Vagina (tissue), 2 donors: ENCODE measurements around the gene IGSF9.

Experiments
- POLR2A ChIP-seq, 2 donors: fragments of 450-650 bp; IDR thresholded peaks; one replicate each; pipeline ENCODE4 v1.6.1; 2017; ENCODE audit warnings: antibody characterized with exemption in 2 of 2, mild to moderate bottlenecking in 2 of 2, moderate library complexity in 2 of 2
- POLR2AphosphoS5 ChIP-seq, 2 donors: sonication (generic); formaldehyde crosslinking; IDR thresholded peaks; one replicate each; pipeline ENCODE4 v1.9.0; 2017; ENCODE audit warnings: antibody characterized with exemption in 2 of 2, mild to moderate bottlenecking in 2 of 2, low read depth in 1 of 2; ENCODE audit not compliant: insufficient read depth in 1 of 2
- TF ChIP-seq, protein P1 (sequence below), 3 experiments: fragments of 450-650 bp in 2 of 3; fragments of 200-600 bp in 1 of 3; sonication (generic) in 1 of 3; IDR thresholded peaks; one replicate each; pipeline ENCODE4 v1.5.1; 2017 to 2019; ENCODE audit warnings: antibody characterized with exemption in 3 of 3, mild to moderate bottlenecking in 2 of 3, moderate library complexity in 2 of 3

DNA sequence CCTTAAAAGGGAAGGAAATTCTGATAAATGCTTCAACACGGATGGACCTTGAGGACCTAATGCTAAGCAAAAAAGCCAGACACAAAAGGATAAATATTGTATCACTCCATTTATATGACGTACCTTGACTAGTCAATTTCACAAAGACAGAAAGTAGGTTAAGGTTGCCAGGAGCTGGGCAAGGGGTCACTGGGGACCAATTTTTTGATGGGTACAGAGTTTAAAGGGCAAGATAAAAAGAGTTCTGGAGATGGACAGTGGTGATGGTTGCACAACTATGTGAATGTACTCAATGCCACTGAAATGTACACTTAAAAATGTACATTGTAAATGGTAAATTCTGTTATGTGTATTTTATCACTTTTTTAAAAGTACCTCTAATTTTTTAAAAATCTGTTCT lies 40.7 kb upstream of the IGSF9 start:
- TF ChIP-seq POLR2AphosphoS5 (IDR thresholded peaks at IDR 0.05; ENCODE audit: insufficient read depth in 1 of 2, low read depth in 1 of 2), result no peak
- TF ChIP-seq POLR2A (IDR thresholded peaks at IDR 0.05), result no peak
- TF ChIP-seq, protein P1, sequence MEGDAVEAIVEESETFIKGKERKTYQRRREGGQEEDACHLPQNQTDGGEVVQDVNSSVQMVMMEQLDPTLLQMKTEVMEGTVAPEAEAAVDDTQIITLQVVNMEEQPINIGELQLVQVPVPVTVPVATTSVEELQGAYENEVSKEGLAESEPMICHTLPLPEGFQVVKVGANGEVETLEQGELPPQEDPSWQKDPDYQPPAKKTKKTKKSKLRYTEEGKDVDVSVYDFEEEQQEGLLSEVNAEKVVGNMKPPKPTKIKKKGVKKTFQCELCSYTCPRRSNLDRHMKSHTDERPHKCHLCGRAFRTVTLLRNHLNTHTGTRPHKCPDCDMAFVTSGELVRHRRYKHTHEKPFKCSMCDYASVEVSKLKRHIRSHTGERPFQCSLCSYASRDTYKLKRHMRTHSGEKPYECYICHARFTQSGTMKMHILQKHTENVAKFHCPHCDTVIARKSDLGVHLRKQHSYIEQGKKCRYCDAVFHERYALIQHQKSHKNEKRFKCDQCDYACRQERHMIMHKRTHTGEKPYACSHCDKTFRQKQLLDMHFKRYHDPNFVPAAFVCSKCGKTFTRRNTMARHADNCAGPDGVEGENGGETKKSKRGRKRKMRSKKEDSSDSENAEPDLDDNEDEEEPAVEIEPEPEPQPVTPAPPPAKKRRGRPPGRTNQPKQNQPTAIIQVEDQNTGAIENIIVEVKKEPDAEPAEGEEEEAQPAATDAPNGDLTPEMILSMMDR (IDR thresholded peaks at IDR 0.05), result no peak
